RWPE2 (cell line): ENCODE results near the gene MSL1.

Experiments used
- ATAC-seq: fragments of 200-7000 bp; cut with Tn5 transposase; 3 replicates; pipeline ENCODE4 v1.9.1; 2021; ENCODE audit warnings: low read depth
- DNase-seq: peaks from one replicate; pipeline ENCODE4 v3.0.0-alpha.2; 2020; ENCODE audit warnings: low spot score
- H3K27ac ChIP-seq: fragments of 450-650 bp; 2 replicates; pipeline ENCODE4 v1.5.1; 2017; ENCODE audit warnings: mild to moderate bottlenecking; ENCODE audit not compliant: poor library complexity, severe bottlenecking
- H3K27me3 ChIP-seq: fragments of 250-450 bp; sonication (Bioruptor Pico); 2 replicates; pipeline ENCODE4 v1.5.1; 2021; ENCODE audit warnings: mild to moderate bottlenecking, moderate library complexity; ENCODE audit not compliant: insufficient read depth, poor library complexity, severe bottlenecking
- H3K36me3 ChIP-seq: fragments of 250-450 bp; sonication (Bioruptor Pico); 2 replicates; pipeline ENCODE4 v1.5.1; 2020; ENCODE audit warnings: low read depth, mild to moderate bottlenecking, moderate library complexity
- H3K4me1 ChIP-seq: fragments of 250-450 bp; sonication (Bioruptor Pico); 2 replicates; pipeline ENCODE4 v1.5.1; 2021; ENCODE audit warnings: mild to moderate bottlenecking, moderate library complexity; ENCODE audit not compliant: insufficient read depth, poor library complexity, severe bottlenecking
- H3K4me3 ChIP-seq: fragments of 250-450 bp; sonication (Bioruptor Pico); 2 replicates; pipeline ENCODE4 v1.5.1; 2021; ENCODE audit warnings: mild to moderate bottlenecking, moderate library complexity; ENCODE audit not compliant: severe bottlenecking
- H3K9me3 ChIP-seq: fragments of 250-450 bp; sonication (Bioruptor Pico); 2 replicates; pipeline ENCODE4 v1.5.1; 2021; ENCODE audit warnings: mild to moderate bottlenecking, moderate library complexity; ENCODE audit not compliant: severe bottlenecking
- TF ChIP-seq, protein P1 (sequence below): fragments of 450-650 bp; IDR thresholded peaks from one replicate; pipeline ENCODE4 v1.5.1; 2017; ENCODE audit warnings: mild to moderate bottlenecking, moderate library complexity; ENCODE audit not compliant: poor library complexity, severe bottlenecking

The MSL1 gene

DNA sequence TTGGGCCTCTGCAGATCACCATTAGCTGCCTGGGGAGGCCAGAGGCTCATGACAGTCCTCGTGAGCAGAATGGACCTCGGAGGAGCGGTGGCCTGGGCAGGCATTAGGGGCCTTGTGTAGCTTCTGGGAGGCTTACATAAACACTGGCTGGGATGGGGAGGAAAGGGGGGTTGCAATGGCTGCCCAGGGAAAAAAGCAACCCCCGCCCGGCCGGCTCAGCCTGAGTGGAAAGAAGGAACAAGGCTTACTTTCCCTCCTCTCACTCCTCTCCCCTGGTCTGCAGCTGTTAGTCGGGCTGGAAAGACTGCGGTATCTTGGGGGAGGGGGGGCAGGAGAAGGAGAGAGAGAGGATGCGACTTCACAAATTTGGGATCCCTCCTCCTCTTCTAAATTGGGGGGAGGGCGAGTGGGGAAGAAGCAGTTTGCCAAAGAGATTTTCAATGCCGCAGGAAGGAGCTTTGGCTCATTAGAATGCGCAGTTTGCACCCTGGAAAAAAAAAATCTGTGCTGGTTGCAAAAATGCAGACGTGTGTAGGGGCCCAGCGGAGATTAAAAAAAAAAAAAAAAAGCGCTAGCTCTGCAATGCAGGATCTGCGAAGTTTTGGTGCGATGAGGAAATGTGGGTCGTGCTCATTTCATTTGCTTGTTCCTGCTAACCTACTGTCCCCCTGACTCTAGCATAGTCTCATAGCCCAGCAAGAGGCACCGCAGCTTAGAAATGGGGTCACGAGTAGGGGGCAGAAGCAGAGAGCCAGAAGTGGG is 14.8 kb upstream of the MSL1 start:
- TF ChIP-seq, protein P1, sequence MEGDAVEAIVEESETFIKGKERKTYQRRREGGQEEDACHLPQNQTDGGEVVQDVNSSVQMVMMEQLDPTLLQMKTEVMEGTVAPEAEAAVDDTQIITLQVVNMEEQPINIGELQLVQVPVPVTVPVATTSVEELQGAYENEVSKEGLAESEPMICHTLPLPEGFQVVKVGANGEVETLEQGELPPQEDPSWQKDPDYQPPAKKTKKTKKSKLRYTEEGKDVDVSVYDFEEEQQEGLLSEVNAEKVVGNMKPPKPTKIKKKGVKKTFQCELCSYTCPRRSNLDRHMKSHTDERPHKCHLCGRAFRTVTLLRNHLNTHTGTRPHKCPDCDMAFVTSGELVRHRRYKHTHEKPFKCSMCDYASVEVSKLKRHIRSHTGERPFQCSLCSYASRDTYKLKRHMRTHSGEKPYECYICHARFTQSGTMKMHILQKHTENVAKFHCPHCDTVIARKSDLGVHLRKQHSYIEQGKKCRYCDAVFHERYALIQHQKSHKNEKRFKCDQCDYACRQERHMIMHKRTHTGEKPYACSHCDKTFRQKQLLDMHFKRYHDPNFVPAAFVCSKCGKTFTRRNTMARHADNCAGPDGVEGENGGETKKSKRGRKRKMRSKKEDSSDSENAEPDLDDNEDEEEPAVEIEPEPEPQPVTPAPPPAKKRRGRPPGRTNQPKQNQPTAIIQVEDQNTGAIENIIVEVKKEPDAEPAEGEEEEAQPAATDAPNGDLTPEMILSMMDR, result no peak
- ATAC-seq, result no peak

DNA sequence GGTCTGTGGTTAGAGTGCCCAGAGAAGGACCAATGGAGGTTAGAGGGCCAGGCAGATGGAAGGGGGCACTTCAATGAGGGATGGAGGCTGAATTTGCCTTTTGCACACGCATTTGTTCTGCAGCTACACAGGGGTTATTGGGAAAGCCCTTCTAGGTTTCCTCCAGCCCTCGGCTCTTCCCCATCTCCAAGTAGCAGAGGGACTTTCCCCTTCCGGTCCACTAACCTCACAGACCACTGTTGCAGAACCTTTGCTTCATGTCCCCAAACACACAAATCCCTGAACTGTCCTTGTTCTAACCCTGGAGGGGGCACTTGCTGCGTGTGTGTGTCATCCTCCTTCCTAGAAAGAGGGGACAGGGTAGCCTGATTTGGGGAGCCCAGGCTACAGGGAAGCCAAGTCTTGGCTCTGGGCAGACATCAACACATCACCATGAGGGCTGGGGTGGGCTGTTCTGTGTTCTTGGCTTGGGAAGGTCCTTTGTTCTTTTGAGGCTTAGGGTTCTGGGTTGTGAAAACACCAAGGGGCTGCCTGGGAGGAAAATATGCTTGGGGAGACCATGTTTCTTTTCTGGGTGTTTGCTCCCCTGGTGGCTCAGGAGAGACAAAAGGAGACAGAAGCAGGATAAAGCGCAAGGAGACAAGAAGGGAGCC is 14.1 kb upstream of the MSL1 start:
- Histone ChIP-seq H3K27me3 (no peaks in the 10 kb centered on the region), H3K4me1 (peaks cover 48% of the 10 kb centered on the region), H3K36me3 (no peaks in the 10 kb centered on the region), H3K4me3 (no peak overlapping the region), H3K9me3 (no peaks in the 10 kb centered on the region), H3K27ac (peak overlapping the region; percentile 6)
- TF ChIP-seq, protein P1, result no peak
- ATAC-seq (no peak), DNase-seq (no peak)

More for the DNA sequence above, 14.8 kb upstream of the MSL1 start:
- Histone ChIP-seq H3K27me3 (no peaks in the 10 kb centered on the region), H3K36me3 (no peaks in the 10 kb centered on the region), H3K4me3 (no peak overlapping the region), H3K27ac (no peak overlapping the region), H3K9me3 (no peaks in the 10 kb centered on the region), H3K4me1 (peaks cover 41% of the 10 kb centered on the region)
- no peak for DNase-seq

DNA sequence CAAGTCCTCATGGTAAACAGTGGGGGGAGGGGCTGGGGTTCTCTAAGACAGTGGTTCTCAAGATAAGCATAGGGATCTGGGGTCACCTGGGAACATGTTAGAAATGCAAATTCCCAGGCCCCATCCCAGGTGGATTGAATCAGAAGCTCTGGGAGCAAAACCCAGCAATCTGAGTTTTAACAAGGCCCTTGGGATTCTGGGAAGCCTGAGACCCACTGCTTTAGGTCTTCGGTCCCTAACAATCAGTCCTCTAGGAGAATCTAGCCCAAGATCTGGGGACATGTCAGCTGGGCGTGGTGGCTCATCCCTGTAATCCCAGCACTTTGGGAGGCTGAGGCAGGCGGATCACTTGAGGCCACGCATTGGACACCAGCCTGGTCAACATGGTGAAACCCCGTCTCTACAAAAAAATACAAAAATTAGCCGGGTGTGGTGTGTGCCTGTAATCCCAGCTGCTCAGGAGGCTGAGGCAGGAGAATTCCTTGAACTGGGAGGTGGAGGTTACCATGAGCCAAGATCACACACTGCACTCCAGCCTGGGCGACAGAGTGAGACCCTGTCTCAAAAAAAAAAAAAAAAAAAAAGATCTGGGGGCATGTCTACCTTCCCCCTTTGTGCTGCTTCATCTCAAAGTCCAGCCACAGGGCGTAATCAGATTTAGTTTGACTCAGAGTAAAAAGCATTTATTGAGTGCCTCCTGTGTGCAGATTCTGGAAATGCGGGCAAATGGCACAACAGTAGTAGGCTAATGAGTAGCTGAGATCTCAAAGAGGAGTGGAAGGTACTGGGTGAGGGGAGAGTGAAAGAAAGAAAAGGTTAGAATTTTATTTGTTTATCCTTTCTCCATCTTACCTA is 12.6 kb upstream of the MSL1 start:
- peak overlapping the region; percentile 6 for H3K27ac ChIP-seq
- TF ChIP-seq, protein P1, result peak; percentile 8

DNA sequence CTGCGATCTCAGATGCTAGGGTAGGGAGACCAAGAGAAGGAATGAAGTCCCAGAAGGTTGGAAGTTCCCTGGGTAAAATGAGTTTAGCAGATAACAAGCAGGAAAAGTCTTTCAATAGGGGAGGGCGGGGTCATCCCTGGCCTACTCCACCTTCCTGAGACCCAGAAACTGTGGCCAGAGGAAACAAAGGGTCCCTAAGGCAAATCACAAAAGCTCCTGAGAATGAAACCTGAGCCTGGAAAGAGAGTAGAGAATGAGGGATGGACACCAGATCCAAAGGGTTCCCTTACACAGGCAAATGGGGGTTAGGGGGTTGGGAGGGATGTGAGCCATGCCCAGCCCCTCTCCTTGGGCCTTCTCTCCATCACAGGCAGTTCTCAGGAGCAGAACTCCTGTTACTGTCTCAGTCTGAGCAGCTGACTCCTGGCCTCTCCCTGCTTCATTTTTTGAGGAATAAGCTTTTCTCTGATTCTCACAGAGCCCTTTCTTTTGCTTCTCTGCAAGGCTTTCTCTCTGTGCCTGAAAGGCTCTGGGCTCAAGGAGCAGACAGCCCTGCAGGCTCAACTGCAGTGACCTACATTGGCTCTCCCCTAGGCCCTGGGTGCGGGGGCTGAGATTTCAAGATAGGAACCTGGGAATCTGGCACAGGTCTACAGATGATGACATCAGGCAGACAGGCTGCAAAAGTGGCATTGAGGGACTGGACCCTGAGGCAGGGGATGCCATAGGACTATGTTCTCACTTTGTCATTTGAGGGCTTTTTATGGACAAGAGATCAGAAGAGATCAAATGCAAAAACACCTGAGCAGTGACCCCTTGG is 11.5 kb upstream of the MSL1 start:
- no peaks in the 10 kb centered on the region for H3K36me3 ChIP-seq
- ATAC-seq (no peak), DNase-seq (no peak)
- peaks cover 46% of the 10 kb centered on the region for H3K4me1 ChIP-seq
- H3K4me3 ChIP-seq, result no peak overlapping the region
- no peaks in the 10 kb centered on the region for H3K27me3 ChIP-seq
- peak overlapping the region; percentile 75 for H3K27ac ChIP-seq
- H3K9me3 ChIP-seq, result no peaks in the 10 kb centered on the region
- TF ChIP-seq, protein P1, result no peak

More for the DNA sequence above, 12.6 kb upstream of the MSL1 start:
- Histone ChIP-seq H3K4me1 (peaks cover 54% of the 10 kb centered on the region), H3K36me3 (no peaks in the 10 kb centered on the region), H3K27me3 (no peaks in the 10 kb centered on the region), H3K9me3 (no peaks in the 10 kb centered on the region), H3K4me3 (no peak overlapping the region)
- ATAC-seq, result no peak
- DNase-seq, result no peak
